Measurements from ENCODE around the gene TPM1. TPM values are rescaled to one million over a fixed set of nuclear protein-coding genes. Genes with fewer than 3 reads are reported as not detected.

Gene TPM1
- total RNA-seq, 2 donors from 2014 or later = 564 to 629 TPM

DNA sequence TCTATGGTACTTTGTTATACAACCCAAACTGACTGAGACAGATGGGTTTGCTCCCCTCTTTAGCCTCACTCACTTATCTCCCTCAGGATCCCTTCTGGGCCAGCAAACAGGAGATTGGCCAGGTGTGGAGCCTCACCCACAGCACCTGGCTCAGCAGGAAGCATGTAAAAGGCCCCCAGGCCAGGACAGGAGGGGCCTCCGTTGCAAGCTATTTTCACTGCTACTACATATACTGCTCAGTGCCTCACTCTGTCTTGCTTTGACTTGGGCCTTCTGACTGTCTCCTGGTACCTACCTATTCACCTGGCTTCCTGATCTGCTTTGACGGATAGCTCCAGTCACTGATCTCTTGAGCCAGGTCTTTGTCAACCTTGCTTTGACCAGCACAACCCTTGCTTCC is 20.4 kb upstream of the TPM1 start:
- intact Hi-C loops (cut with DNase I) = no loop called here
- H3K4me3 ChIP-seq = no peak overlapping the region
- no peak overlapping the region for H3K27ac ChIP-seq
- H3K27me3 ChIP-seq (replicated peaks; ENCODE audit: insufficient read depth) = no peaks in the 10 kb centered on the region
- TF ChIP-seq POLR2AphosphoS5 (IDR thresholded peaks at IDR 0.05) (no peak), POLR2A (IDR thresholded peaks at IDR 0.05) (no peak)
- TF ChIP-seq, protein P1, sequence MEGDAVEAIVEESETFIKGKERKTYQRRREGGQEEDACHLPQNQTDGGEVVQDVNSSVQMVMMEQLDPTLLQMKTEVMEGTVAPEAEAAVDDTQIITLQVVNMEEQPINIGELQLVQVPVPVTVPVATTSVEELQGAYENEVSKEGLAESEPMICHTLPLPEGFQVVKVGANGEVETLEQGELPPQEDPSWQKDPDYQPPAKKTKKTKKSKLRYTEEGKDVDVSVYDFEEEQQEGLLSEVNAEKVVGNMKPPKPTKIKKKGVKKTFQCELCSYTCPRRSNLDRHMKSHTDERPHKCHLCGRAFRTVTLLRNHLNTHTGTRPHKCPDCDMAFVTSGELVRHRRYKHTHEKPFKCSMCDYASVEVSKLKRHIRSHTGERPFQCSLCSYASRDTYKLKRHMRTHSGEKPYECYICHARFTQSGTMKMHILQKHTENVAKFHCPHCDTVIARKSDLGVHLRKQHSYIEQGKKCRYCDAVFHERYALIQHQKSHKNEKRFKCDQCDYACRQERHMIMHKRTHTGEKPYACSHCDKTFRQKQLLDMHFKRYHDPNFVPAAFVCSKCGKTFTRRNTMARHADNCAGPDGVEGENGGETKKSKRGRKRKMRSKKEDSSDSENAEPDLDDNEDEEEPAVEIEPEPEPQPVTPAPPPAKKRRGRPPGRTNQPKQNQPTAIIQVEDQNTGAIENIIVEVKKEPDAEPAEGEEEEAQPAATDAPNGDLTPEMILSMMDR (IDR thresholded peaks at IDR 0.05) = no peak
- H3K36me3 ChIP-seq = no peaks in the 10 kb centered on the region
- H3K4me1 ChIP-seq (replicated peaks) = no peaks in the 10 kb centered on the region
- no peak for DNase-seq (ENCODE audit: low spot score)
- no peaks in the 10 kb centered on the region for H3K9me3 ChIP-seq
- 95% methylated on average over 2 of the region's 2 CpGs for WGBS

DNA sequence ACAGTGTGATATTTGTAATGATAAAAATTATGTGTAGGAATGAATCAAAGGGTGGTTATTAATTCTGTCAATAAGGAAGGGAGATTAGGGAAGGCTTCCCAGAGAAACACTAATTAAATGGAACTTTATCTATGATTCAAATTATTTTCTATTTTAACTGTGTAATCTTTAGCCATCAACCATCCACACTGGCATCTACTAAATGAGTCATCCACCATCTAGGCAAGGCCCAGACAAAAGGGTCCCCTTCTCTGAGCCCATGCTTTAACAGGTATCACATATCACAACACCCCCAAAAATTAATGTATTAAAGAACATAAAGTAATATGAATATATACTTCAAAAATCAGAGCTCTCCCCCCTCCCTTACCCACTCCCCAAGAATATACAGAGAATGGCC is 19.9 kb upstream of the TPM1 start:
- intact Hi-C loops (cut with DNase I) = no loop called here
- H3K4me1 ChIP-seq (replicated peaks) = no peaks in the 10 kb centered on the region
- TF ChIP-seq POLR2AphosphoS5 (IDR thresholded peaks at IDR 0.05) (no peak), POLR2A (IDR thresholded peaks at IDR 0.05) (no peak)
- TF ChIP-seq, protein P1 (IDR thresholded peaks at IDR 0.05) = no peak
- no peaks in the 10 kb centered on the region for H3K36me3 ChIP-seq
- H3K4me3 ChIP-seq = no peak overlapping the region
- no peak overlapping the region for H3K27ac ChIP-seq
- H3K27me3 ChIP-seq (replicated peaks; ENCODE audit: insufficient read depth) = no peaks in the 10 kb centered on the region
- H3K9me3 ChIP-seq = no peaks in the 10 kb centered on the region
- no peak for DNase-seq (ENCODE audit: low spot score)

DNA sequence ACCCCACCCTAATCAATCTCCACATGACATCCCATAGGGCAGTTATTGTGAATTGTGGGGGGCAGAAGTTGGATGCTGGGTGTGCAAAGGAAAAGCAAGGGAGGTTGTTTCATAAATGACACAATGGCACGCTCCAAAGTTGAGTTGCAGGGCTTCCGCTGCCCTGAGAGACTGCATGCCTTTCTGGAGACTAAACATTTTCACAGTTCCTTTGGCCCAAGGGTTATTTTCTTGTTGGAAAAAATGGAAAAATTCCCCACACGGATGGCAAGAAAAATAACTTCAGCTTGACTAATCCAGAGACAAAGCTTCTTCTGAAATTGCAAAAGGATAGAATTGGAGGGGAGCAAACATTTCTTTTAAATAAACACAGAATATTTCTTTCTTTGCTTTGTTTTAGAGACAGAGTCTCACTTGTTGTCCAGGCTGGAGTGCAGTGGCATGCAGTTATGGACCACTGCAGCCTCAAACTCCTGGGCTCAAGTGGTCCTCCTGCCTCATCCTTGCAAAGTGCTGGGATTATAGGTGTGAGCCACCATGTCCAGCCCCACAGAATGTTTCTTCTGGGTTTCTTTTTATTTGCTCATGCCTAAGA is 19.1 kb upstream of the TPM1 start:
- Histone ChIP-seq H3K27ac (no peak overlapping the region), H3K9me3 (no peaks in the 10 kb centered on the region), H3K4me1 (replicated peaks) (no peaks in the 10 kb centered on the region), H3K36me3 (no peaks in the 10 kb centered on the region), H3K4me3 (no peak overlapping the region), H3K27me3 (replicated peaks; ENCODE audit: insufficient read depth) (no peaks in the 10 kb centered on the region)
- intact Hi-C loops (cut with DNase I) = no loop called here
- DNase-seq (ENCODE audit: low spot score) = no peak
- TF ChIP-seq, protein P1 (IDR thresholded peaks at IDR 0.05) = no peak
- no peak for TF ChIP-seq POLR2AphosphoS5 (IDR thresholded peaks at IDR 0.05)
- no peak for TF ChIP-seq POLR2A (IDR thresholded peaks at IDR 0.05)
- 79% methylated on average over 3 of the region's 3 CpGs for WGBS

DNA sequence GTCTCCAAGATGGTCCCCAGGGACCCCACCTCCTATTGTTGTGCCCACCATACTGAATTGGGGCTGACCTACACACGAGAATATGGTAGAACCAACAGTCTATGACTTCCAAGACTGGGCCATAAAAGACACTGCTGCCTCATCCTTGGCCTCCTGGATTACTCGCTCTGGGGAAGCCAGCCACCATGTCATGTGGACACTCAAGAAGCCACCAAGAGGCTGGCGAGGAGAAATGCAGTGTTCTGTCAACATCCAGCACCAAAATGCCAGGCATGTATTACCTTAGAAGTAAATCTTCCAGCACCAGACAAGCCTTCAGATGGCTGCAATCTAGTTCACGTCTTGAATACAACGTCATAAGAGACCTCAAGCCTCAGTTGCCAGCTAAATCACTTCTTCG is 17.1 kb upstream of the TPM1 start:
- 92% methylated on average over 6 of the region's 6 CpGs for WGBS
- no peak overlapping the region for H3K4me3 ChIP-seq
- H3K4me1 ChIP-seq (replicated peaks) = no peaks in the 10 kb centered on the region
- H3K27me3 ChIP-seq (replicated peaks; ENCODE audit: insufficient read depth) = no peaks in the 10 kb centered on the region
- H3K27ac ChIP-seq = no peak overlapping the region
- intact Hi-C loops (cut with DNase I) = loop anchor here (5.0 kb wide), 1 partner anchor 83 kb away; no protein-coding TSS in a partner anchor
- no peak for DNase-seq (ENCODE audit: low spot score)
- no peaks in the 10 kb centered on the region for H3K36me3 ChIP-seq
- no peak for TF ChIP-seq POLR2A (IDR thresholded peaks at IDR 0.05)
- TF ChIP-seq, protein P1 (IDR thresholded peaks at IDR 0.05) = no peak
- H3K9me3 ChIP-seq = no peaks in the 10 kb centered on the region

DNA sequence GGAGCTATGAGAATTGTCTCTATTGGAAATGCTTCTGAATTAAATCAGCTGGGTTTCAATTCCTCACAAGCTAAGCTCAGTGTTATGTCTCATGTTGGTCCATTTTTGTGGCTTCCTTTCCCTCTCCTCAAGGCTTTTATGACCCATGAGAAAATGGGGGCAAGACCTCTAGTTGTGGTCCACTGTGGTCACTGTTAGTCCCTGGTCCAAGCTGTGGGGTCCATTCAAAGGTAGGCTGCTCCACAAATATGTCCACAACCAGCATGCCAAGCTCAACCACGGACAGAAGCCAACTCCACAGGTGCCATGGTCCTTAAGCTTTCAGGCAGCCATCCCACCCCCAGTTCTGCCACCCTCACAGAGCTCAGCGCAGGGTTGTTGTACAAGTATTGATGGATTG is 14.9 kb upstream of the TPM1 start:
- Histone ChIP-seq H3K4me1 (replicated peaks) (no peaks in the 10 kb centered on the region), H3K27ac (no peak overlapping the region), H3K9me3 (no peaks in the 10 kb centered on the region), H3K27me3 (replicated peaks; ENCODE audit: insufficient read depth) (no peaks in the 10 kb centered on the region), H3K4me3 (no peak overlapping the region), H3K36me3 (no peaks in the 10 kb centered on the region)
- 96% methylated on average over 2 of the region's 2 CpGs for WGBS
- TF ChIP-seq POLR2A (IDR thresholded peaks at IDR 0.05) (no peak), POLR2AphosphoS5 (IDR thresholded peaks at IDR 0.05) (no peak)
- TF ChIP-seq, protein P1 (IDR thresholded peaks at IDR 0.05) = no peak
- DNase-seq (ENCODE audit: low spot score) = no peak
- intact Hi-C loops (cut with DNase I) = loop anchor here (5.0 kb wide), 1 partner anchor 85 kb away; no protein-coding TSS in a partner anchor

All from prostate gland (tissue), 2 donors.